CD4-positive, alpha-beta memory T cell (primary cell): ENCODE results near the gene SIPA1L3. TPM values are rescaled to one million over a fixed set of nuclear protein-coding genes. Genes with fewer than 3 reads are reported as not detected.
A peak's percentile ranks its signal among the peaks of the same experiment; 100 is the strongest.

Experiments
- CTCF ChIA-PET: fragments of 350-600 bp; sonication (Branson Sonifier 250); formaldehyde crosslinking; loops from one replicate; lab custom pipeline; 2021; ENCODE audit warnings: inconsistent platforms; ENCODE audit not compliant: partially characterized antibody; lab: Charles Lee
- POLR2A ChIA-PET: fragments of 350-600 bp; sonication (Branson Sonifier 250); formaldehyde crosslinking; loops from one replicate; lab custom pipeline; 2021; ENCODE audit not compliant: partially characterized antibody; lab: Charles Lee
- DNase-seq, 5 donors: peaks; one replicate each; pipeline versions ENCODE4 v3.0.0 to v3.0.0-alpha.2; 2020 to 2022; ENCODE audit warnings: mixed read lengths in 1 of 5
- H3K27ac ChIP-seq: one replicate; pipeline ENCODE4 v1.7.0; 2013; ENCODE audit warnings: low read depth, low read length
- H3K27me3 ChIP-seq: 2 replicates; pipeline ENCODE4 v1.7.0; 2013; ENCODE audit warnings: mild to moderate bottlenecking, low read length, moderate library complexity; ENCODE audit not compliant: insufficient read depth
- H3K36me3 ChIP-seq: 2 replicates; pipeline ENCODE4 v1.7.0; 2013; ENCODE audit warnings: mild to moderate bottlenecking, low read length, moderate library complexity; ENCODE audit not compliant: insufficient read depth
- H3K4me1 ChIP-seq: 2 replicates; pipeline ENCODE4 v1.7.0; 2013; ENCODE audit warnings: mild to moderate bottlenecking, low read length, moderate library complexity; ENCODE audit not compliant: insufficient read depth
- H3K4me3 ChIP-seq, 2 donors: one replicate each; pipeline ENCODE4 v1.7.0; 2013; ENCODE audit warnings: low read length in 2 of 2, mild to moderate bottlenecking in 1 of 2
- H3K9me3 ChIP-seq, 2 donors: one replicate each; pipeline ENCODE4 v1.7.0; 2013; ENCODE audit warnings: low read length in 2 of 2, control low read depth in 1 of 2; ENCODE audit not compliant: control insufficient read depth in 1 of 2
- H3K27ac Mint-ChIP-seq, 7 donors: one replicate each; pipeline ENCODE4 v1.8.0; 2020 to 2021; ENCODE audit warnings: mixed read lengths in 7 of 7, mild to moderate bottlenecking in 6 of 7, inconsistent platforms in 3 of 7, moderate library complexity in 3 of 7
- H3K27me3 Mint-ChIP-seq, 2 donors: one replicate each; pipeline ENCODE4 v1.8.0; 2020 to 2021; ENCODE audit warnings: mixed read lengths in 2 of 2
- H3K36me3 Mint-ChIP-seq, 2 donors: one replicate each; pipeline ENCODE4 v1.8.0; 2020 to 2021; ENCODE audit warnings: mixed read lengths in 2 of 2, inconsistent platforms in 1 of 2, mild to moderate bottlenecking in 1 of 2
- H3K4me1 Mint-ChIP-seq, 4 donors: one replicate each; pipeline ENCODE4 v1.8.0; 2020 to 2021; ENCODE audit warnings: mixed read lengths in 4 of 4, mild to moderate bottlenecking in 1 of 4
- H3K4me3 Mint-ChIP-seq, 8 donors: one replicate each; pipeline ENCODE4 v1.8.0; 2020 to 2021; ENCODE audit warnings: mixed read lengths in 8 of 8, mild to moderate bottlenecking in 7 of 8, moderate library complexity in 6 of 8, inconsistent platforms in 3 of 8
- H3K9me3 Mint-ChIP-seq, 8 donors: one replicate each; pipeline ENCODE4 v1.8.0; 2020 to 2021; ENCODE audit warnings: mixed read lengths in 8 of 8, mild to moderate bottlenecking in 5 of 8, inconsistent platforms in 3 of 8, moderate library complexity in 1 of 8
- intact Hi-C: fragments of 100-400 bp; cut with micrococcal nuclease; formaldehyde crosslinking; loops from one replicate; pipeline ENCODE4 v1.15.1; 2023
- polyA plus RNA-seq, 2 donors: library from polyadenylated mRNA; unstranded; fragments of 300-500 nt; fragmentation: Illumina TruSeq; gene quantifications; one replicate each; pipeline ENCODE4 v1.2.3, GENCODE V29; 2021
- total RNA-seq, 2 experiments: library from RNA; stranded (reverse); gene quantifications; one replicate each; pipeline ENCODE4 v1.2.3, GENCODE V29; 2021

SIPA1L3 gene
- total and polyA plus RNA-seq, 4 experiments from 2014 or later, result 0.39 to 35.0 (median 17.8) TPM

DNA sequence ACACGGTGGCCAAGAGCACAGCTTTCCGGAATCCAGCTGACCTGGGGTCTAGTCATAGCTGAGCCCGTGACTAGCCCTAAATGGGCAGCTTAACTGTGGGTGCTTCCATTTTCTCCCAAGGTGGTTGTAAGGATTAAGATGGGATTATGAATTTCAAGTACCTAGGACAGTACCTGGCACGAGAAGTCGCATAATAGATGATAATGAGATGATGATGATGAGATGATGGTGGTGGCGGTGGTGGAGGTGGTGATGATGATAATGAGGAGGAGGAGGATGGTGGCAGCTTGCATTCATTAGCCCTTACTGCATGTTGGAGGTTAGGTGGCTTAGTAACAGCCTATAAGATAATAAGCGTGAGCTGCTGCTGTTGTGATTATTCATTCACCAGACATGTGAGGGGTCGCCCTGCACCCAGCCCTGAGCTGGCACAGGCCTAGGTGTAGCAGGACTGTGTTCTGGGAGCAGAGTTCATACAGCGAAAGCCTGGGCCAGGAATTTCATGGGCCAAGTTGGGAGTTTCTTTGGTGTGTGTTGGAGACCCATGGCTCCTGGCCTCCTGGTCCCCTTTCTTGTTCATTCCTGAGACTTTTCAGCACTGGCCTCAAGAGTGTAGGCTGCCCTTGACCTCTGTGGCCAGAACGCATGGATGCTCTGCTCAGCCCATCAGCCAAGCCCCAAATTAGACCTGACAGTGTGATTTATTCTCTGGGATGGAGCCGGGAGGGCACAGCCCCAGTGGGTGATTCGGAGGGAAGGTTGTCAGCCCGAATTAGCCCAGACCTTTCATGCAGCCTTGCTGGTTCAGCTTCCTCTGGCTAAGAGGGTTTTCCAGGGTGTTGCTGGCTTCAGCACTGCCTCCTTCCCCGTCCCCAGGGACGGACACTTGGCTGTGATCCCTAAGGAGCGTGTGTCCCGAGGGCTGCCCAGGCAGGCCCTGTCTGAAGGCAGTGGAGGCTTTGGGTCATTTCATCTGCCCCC is 128.8 kb downstream of the SIPA1L3 start:
- Histone ChIP-seq H3K9me3 (no peaks in the 10 kb centered on the region), H3K27ac (no peak overlapping the region), H3K27me3 (no peaks in the 10 kb centered on the region), H3K4me3 (no peak overlapping the region), H3K4me1 (no peaks in the 10 kb centered on the region), H3K36me3 (no peaks in the 10 kb centered on the region)
- Mint-ChIP-seq H3K9me3 (no peaks in the 10 kb centered on the region), H3K36me3 (peaks cover 6 to 12% of the 10 kb centered on the region in 2 donors), H3K27me3 (no peaks in the 10 kb centered on the region), H3K4me3 (no peak overlapping the region), H3K27ac (peak overlapping the region in 2 of 7 donors; percentile 10 to 63), H3K4me1 (peaks cover 0 to 4% (median 2%) of the 10 kb centered on the region in 4 donors)
- ChIA-PET CTCF (no interaction called here), POLR2A (no interaction called here)
- intact Hi-C loops, result no loop called here
- DNase-seq, result no peak

- Histone ChIP-seq H3K27ac (no peak overlapping the region), H3K4me1 (no peaks in the 10 kb centered on the region), H3K27me3 (no peaks in the 10 kb centered on the region), H3K9me3 (no peaks in the 10 kb centered on the region), H3K36me3 (no peaks in the 10 kb centered on the region), H3K4me3 (no peak overlapping the region)
- Mint-ChIP-seq H3K36me3 (peaks cover under 1 to 1% of the 10 kb centered on the region in 2 donors), H3K4me1 (peaks cover 0 to 4% (median 2%) of the 10 kb centered on the region in 4 donors), H3K27ac (peak overlapping the region in 1 of 7 donors; percentile 47), H3K9me3 (peaks cover 0 to 2% (median 0%) of the 10 kb centered on the region in 8 donors), H3K27me3 (no peaks in the 10 kb centered on the region), H3K4me3 (peak overlapping the region in 1 of 8 donors; percentile 5)
- ChIA-PET CTCF (no interaction called here), POLR2A (no interaction called here)
- DNase-seq, result no peak
- intact Hi-C loops, result no loop called here
Measured at GRCh38 chr19:38036707-38037611, 130.0 kb downstream of the SIPA1L3 start.

DNA sequence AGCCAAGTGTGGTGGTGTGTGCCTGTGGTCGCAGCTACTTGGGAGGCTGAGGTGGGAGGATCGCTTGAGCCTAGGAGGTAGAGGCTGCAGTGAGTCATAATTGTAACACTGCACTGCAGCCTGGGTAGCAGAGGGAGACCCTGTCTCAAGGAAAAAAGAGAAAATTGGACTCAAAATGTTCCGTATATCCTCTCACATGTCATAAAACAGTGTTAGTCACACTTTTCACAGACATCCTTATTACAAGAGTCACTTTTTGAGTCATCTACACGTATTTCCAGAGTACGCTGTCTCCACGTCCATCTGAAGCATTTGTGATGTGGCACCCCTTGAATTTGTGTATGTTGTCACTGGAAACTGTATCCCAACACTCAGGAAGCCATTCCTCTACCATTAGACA is 133.0 kb downstream of the SIPA1L3 start:
- Mint-ChIP-seq H3K4me3 (no peak overlapping the region), H3K27me3 (no peaks in the 10 kb centered on the region), H3K9me3 (peaks cover 0 to 2% (median 0%) of the 10 kb centered on the region in 8 donors), H3K36me3 (no peaks in the 10 kb centered on the region), H3K4me1 (peaks cover 4 to 16% (median 9%) of the 10 kb centered on the region in 4 donors), H3K27ac (no peak overlapping the region)
- ChIA-PET POLR2A (no interaction called here), CTCF (interaction anchor here (0.6 kb wide), 1 partner anchor 9 kb away, joined by 3 read pairs; no protein-coding TSS in a partner anchor)
- Histone ChIP-seq H3K27me3 (no peaks in the 10 kb centered on the region), H3K4me3 (no peak overlapping the region), H3K27ac (no peak overlapping the region), H3K36me3 (no peaks in the 10 kb centered on the region), H3K4me1 (no peaks in the 10 kb centered on the region), H3K9me3 (no peaks in the 10 kb centered on the region)
- no peak for DNase-seq
- intact Hi-C loops, result no loop called here

DNA sequence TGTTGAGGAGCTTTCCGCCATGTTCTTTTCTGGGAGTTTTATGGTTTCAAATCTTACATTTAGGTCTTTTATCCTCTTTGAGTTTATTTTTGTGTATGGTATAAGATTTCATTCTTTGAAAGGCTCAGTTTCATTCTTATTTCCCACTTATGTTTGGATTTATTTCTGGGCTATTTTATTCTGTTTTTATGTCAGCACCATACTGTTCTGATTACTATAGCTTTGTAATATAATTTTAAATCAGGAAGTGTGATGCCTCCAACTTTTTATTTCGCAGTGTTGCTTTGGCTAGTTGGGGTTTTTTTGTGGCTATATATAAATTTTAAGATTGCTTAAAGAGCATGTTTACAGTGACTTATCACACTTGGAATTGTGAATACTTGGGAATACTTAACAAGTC is 135.1 kb downstream of the SIPA1L3 start:
- Mint-ChIP-seq H3K4me3 (no peak overlapping the region), H3K27ac (no peak overlapping the region), H3K4me1 (peaks cover 5 to 23% (median 14%) of the 10 kb centered on the region in 4 donors), H3K9me3 (peaks cover 0 to 2% (median 0%) of the 10 kb centered on the region in 8 donors), H3K27me3 (no peaks in the 10 kb centered on the region), H3K36me3 (no peaks in the 10 kb centered on the region)
- no peak for DNase-seq
- intact Hi-C loops, result no loop called here
- no peaks in the 10 kb centered on the region for H3K27me3 ChIP-seq
- H3K4me1 ChIP-seq, result peaks cover 8% of the 10 kb centered on the region
- no peaks in the 10 kb centered on the region for H3K36me3 ChIP-seq
- ChIA-PET CTCF (no interaction called here), POLR2A (no interaction called here)
- no peak overlapping the region for H3K4me3 ChIP-seq
- H3K9me3 ChIP-seq, result no peaks in the 10 kb centered on the region
- no peak overlapping the region for H3K27ac ChIP-seq

GRCh38 chr19:38043649-38044144 is 136.7 kb downstream of the SIPA1L3 start:
- intact Hi-C loops, result no loop called here
- H3K4me3 ChIP-seq, result no peak overlapping the region
- H3K9me3 Mint-ChIP-seq, result peaks cover 0 to 2% (median 0%) of the 10 kb centered on the region in 8 donors
- peaks cover 24% of the 10 kb centered on the region for H3K4me1 ChIP-seq
- H3K27ac ChIP-seq, result no peak overlapping the region
- H3K27me3 Mint-ChIP-seq, result no peaks in the 10 kb centered on the region
- H3K9me3 ChIP-seq, result no peaks in the 10 kb centered on the region
- H3K27me3 ChIP-seq, result no peaks in the 10 kb centered on the region
- no peak for DNase-seq
- H3K36me3 ChIP-seq, result no peaks in the 10 kb centered on the region
- no peaks in the 10 kb centered on the region for H3K36me3 Mint-ChIP-seq
- H3K27ac Mint-ChIP-seq, result peak overlapping the region in 5 of 7 donors; percentile 41 to 61 (median 42)
- ChIA-PET CTCF (no interaction called here), POLR2A (no interaction called here)
- peak overlapping the region in 1 of 8 donors; percentile 39 for H3K4me3 Mint-ChIP-seq
- peaks cover 17 to 37% (median 28%) of the 10 kb centered on the region in 4 donors for H3K4me1 Mint-ChIP-seq

DNA sequence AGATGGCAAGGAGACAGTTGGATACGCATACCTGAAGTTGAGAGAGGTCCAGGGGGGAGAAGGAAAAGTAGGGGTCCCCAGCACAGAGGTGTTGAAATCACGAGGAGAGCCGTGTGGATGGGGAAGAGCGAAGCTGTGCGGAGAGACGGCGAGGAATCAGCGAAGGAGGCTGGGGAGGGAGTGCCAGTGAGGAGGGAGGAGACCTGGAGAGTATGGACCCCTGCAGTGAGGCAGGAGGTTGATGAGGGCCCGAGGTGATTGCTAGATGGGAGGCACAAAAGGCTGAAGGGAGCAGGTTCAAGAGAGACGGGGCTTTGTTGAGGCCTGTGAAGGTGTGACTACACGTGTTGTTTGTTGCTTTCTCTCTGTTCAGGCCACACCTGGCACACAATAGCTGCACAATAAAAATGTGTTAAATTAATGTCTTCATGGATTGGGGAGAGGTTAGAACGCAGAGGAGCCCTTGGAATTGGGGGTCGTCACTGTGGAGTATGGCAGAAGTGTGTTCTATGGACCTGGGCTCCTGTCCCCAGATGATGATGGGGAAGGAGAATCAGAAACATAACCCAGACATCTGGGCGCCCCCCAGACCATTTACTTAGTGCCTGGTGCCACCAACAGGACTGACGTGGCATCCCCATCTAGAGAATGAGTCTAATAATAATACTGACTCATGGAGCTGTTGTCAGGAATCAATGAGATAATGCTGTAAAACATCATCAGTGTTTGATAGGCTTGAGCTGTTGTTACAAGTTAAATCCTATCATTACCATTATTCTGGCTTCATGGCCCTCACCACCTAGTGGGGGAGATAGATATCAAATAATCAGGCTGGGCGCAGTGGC is 137.5 kb downstream of the SIPA1L3 start:
- Mint-ChIP-seq H3K27me3 (no peaks in the 10 kb centered on the region), H3K36me3 (no peaks in the 10 kb centered on the region), H3K27ac (peak overlapping the region in 5 of 7 donors; percentile 27 to 63 (median 60)), H3K4me1 (peaks cover 24 to 45% (median 34%) of the 10 kb centered on the region in 4 donors), H3K9me3 (peaks cover 0 to 2% (median 0%) of the 10 kb centered on the region in 8 donors), H3K4me3 (peak overlapping the region in 1 of 8 donors; percentile 52)
- ChIA-PET POLR2A (no interaction called here), CTCF (no interaction called here)
- Histone ChIP-seq H3K27ac (no peak overlapping the region), H3K9me3 (no peaks in the 10 kb centered on the region), H3K4me3 (no peak overlapping the region), H3K36me3 (no peaks in the 10 kb centered on the region), H3K4me1 (peaks cover 32% of the 10 kb centered on the region), H3K27me3 (no peaks in the 10 kb centered on the region)
- no peak for DNase-seq
- intact Hi-C loops, result no loop called here
